Measurements from ENCODE around the gene NCOA1. TPM values are rescaled to one million over a fixed set of nuclear protein-coding genes. Genes with fewer than 3 reads are reported as not detected.
"Not testable (repeated sequence)": the region's sequence is repeated elsewhere in the genome, so short reads cannot be mapped to it uniquely, and the experiment has no call there.

NCOA1 gene
- total RNA-seq, 1 donor from 2014 or later = 41.7 TPM

GRCh38 chr2:24783641-24784040 lies 292.6 kb downstream of the NCOA1 start:
- DNase-seq (ENCODE audit: low spot score) = no peak

- DNase-seq (ENCODE audit: low spot score) = no peak
Observed at GRCh38 chr2:24785671-24786321, 294.7 kb downstream of the NCOA1 start.

GRCh38 chr2:24787532-24787931 lies 296.5 kb downstream of the NCOA1 start:
- DNase-seq (ENCODE audit: low spot score) = no peak

- no peak for DNase-seq (ENCODE audit: low spot score)
Observed at GRCh38 chr2:24788816-24789215, 297.8 kb downstream of the NCOA1 start.

GRCh38 chr2:24791452-24791851 lies 300.4 kb downstream of the NCOA1 start:
- no peak for DNase-seq (ENCODE audit: low spot score)

GRCh38 chr2:24792542-24792873 lies 301.5 kb downstream of the NCOA1 start:
- no peak for DNase-seq (ENCODE audit: low spot score)

- DNase-seq (ENCODE audit: low spot score) = peak; percentile 97
Observed at GRCh38 chr2:24792874-24793760, 302.1 kb downstream of the NCOA1 start, which contains the start of the genes CENPO and PTRHD1. Gene CENPO (plus strand): TSS chr2:24793425. CDS start chr2:24793920, 495 bp downstream. Gene PTRHD1 (minus strand): TSS chr2:24793391. CDS start chr2:24793377, 14 bp downstream.

- no peak for DNase-seq (ENCODE audit: low spot score)
Observed at GRCh38 chr2:24793761-24794435, 302.8 kb downstream of the NCOA1 start.

- no peak for DNase-seq (ENCODE audit: low spot score)
Observed at GRCh38 chr2:24797644-24798043, 306.6 kb downstream of the NCOA1 start.

GRCh38 chr2:24800487-24800886 lies 309.4 kb downstream of the NCOA1 start:
- DNase-seq (ENCODE audit: low spot score) = not testable (repeated sequence)

- not testable (repeated sequence) for DNase-seq (ENCODE audit: low spot score)
Observed at GRCh38 chr2:24805811-24806660, 315.0 kb downstream of the NCOA1 start.

GRCh38 chr2:24806661-24807036 lies 315.6 kb downstream of the NCOA1 start:
- no peak for DNase-seq (ENCODE audit: low spot score)

- no peak for DNase-seq (ENCODE audit: low spot score)
Observed at GRCh38 chr2:24809316-24810007, 318.4 kb downstream of the NCOA1 start.

GRCh38 chr2:24813691-24814137 lies 322.7 kb downstream of the NCOA1 start:
- no peak for DNase-seq (ENCODE audit: low spot score)

GRCh38 chr2:24814516-24814915 lies 323.5 kb downstream of the NCOA1 start:
- no peak for DNase-seq (ENCODE audit: low spot score)

- DNase-seq (ENCODE audit: low spot score) = no peak
Observed at GRCh38 chr2:24815171-24815570, 324.1 kb downstream of the NCOA1 start.

GRCh38 chr2:24816404-24816803 lies 325.4 kb downstream of the NCOA1 start:
- no peak for DNase-seq (ENCODE audit: low spot score)

- DNase-seq (ENCODE audit: low spot score) = no peak
Observed at GRCh38 chr2:24816884-24817283, 325.8 kb downstream of the NCOA1 start.

GRCh38 chr2:24818721-24819167 lies 327.7 kb downstream of the NCOA1 start:
- DNase-seq (ENCODE audit: low spot score) = peak; percentile 49

Measured in mesenteric fat pad (tissue), 1 donor.